NOMO-1 treated with dmso at 0.1 percent for 144 hours (cell line): ENCODE measurements around the gene PKHD1.

Experiments used
- DNase-seq: peaks from one replicate; lab custom pipeline; 2025; ENCODE audit not compliant: unreplicated experiment; lab: John Stamatoyannopoulos, UW

Gene PKHD1

DNA sequence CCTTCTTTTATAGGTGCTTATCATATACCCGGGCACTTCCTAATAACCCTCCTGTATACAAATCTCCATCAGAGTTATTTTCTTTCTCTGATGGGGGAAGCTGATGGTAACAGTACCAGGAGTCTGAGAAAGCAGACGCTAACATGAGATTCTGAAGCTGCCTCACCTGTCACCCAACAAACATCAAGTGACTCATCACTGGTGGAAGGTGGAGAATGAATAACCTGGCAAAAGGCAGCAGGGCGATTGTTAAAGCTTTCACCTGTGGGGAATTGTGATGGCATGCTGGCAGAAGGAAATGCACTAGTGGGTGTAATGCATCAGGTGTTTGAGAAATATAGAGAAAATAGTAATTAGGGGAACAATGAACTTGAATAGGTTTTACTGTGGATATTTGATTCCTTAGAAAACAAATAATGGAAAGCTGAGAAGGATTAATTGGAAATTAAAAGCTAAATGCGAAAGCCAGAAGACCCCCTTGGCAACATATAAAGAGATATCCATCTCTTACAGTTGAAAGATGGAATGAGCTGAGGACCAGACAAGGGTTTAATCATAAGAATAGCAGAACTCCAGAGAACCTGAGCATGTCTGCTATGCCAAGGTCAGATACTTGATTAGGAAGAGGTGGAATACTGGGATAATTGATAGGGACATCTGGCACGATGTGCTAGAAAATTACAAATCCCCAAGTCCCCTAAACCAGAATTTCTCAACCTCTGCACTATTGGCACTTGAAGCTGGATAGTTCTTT lies 517.1 kb downstream of the PKHD1 start:
- DNase-seq, result no peak

DNA sequence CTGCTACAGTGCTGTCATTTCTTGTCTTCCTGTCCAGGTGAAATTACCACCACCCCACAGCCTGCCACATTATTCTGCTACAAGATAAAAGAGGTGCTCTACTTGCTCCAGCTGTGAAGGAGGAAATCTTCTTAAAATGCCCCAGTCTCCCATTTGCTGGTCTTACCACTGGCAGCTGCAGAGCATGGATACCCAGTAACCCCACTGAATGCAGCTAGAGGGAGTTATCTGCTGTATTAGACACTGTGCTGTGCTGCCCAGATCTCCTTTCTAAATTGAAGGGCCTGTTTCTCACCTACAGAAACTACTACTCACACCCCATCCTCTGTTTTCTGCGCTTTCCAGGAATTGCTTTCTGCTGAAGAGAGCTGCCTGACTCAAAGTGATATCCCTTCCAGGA lies 517.8 kb downstream of the PKHD1 start:
- DNase-seq, result no peak

DNA sequence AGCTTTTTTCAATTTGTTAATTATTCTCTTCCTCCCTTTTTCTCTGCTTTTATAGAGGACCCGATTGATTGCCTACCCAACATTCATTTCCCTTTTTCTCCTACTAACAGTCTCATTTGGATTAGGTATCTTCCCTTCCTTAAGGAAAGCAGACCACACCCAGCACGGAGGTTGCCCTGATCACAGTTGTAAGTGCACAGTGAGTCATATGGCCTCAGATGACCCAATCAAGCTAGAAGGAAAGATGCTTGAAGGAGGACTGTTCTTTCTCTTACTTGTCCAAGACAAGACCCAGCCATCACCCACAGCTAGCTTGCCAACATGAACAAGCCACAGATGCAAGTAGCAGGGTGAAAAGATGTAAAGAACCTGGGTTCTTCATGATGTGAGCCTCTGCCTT lies 518.6 kb downstream of the PKHD1 start:
- no peak for DNase-seq

DNA sequence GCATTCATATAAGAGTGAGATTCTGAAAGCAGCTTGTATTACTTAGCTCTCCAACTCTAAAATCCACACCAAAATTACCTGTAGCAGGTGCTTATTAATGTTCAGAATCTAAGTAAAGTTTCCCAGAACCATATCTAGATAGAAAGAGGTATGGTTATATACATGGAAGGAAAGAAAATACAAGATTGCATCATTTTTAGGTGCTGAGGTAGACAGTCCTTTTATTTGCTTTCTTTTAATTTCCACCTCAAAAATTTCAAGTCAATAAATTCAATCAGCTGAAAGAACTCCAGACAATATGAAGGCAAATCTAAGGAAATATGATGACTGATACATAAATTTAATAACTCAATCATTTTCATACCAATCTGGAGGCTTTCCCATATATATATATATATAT lies 521.9 kb downstream of the PKHD1 start:
- DNase-seq, result no peak
